ENCODE results near the gene HYCC2. TPM values are rescaled to one million over a fixed set of nuclear protein-coding genes. Genes with fewer than 3 reads are reported as not detected.
"Not testable (repeated sequence)": the region's sequence is repeated elsewhere in the genome, so short reads cannot be mapped to it uniquely, and the experiment has no call there.

The HYCC2 gene
- total and polyA plus RNA-seq, 3 experiments from 2014 or later: 25.5 to 32.9 (median 27.7) TPM

DNA sequence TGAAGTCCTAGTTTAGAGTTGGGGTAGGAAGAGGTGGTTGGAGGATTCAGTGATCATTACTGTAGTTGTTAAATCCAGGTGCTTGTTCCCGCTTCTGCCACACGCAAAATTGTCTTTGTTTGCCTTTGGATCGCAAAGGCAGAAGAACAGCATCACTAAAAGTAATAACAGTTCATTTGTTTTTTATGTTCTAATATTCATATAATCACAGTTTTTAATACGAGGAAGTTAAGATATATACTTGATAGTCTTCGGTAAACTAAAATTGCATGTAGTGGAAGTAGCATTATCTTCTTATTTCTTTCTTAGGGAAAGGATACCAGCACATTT, 695 bp upstream of the HYCC2 start:
- H3K36me3 Mint-ChIP-seq: peaks cover 0 to 17% (median 0%) of the 10 kb centered on the region in 3 donors
- H3K4me1 Mint-ChIP-seq: peaks cover 49 to 62% (median 60%) of the 10 kb centered on the region in 3 donors
- H3K4me3 Mint-ChIP-seq: peak overlapping the region; percentile 92 to 99 (median 94)
- peak overlapping the region; percentile 87 for H3K27ac ChIP-seq (ENCODE audit: low read depth, low read length)
- H3K36me3 ChIP-seq (ENCODE audit: insufficient read depth, low read length): no peaks in the 10 kb centered on the region
- CTCF ChIA-PET: interaction anchor here (0.6 to 6.4 kb wide), 9 partner anchors 10 to 208 kb away, joined by 3 to 38 read pairs (median 4); partner anchors contain the start of genes CFLAR and CLK1
- DNase-seq: no peak
- peak overlapping the region; percentile 88 for H3K4me3 ChIP-seq (ENCODE audit: low read length)
- H3K9me3 ChIP-seq (ENCODE audit: low read length): no peaks in the 10 kb centered on the region
- H3K27me3 Mint-ChIP-seq: peaks cover 0 to 1% of the 10 kb centered on the region in 2 donors
- H3K27ac Mint-ChIP-seq: peak overlapping the region; percentile 95 to 99 (median 96)
- POLR2A ChIA-PET: interaction anchor here (0.6 to 1.6 kb wide), 4 partner anchors 22 to 183 kb away, joined by 3 to 8 read pairs (median 3); partner anchors contain the start of gene NIF3L1
- H3K9me3 Mint-ChIP-seq: peaks cover 0 to 2% (median 0%) of the 10 kb centered on the region in 5 donors
- H3K27me3 ChIP-seq (ENCODE audit: insufficient read depth, low read length, poor library complexity, severe bottlenecking): no peaks in the 10 kb centered on the region
- peaks cover 47% of the 10 kb centered on the region for H3K4me1 ChIP-seq (ENCODE audit: insufficient read depth, low read length)

DNA sequence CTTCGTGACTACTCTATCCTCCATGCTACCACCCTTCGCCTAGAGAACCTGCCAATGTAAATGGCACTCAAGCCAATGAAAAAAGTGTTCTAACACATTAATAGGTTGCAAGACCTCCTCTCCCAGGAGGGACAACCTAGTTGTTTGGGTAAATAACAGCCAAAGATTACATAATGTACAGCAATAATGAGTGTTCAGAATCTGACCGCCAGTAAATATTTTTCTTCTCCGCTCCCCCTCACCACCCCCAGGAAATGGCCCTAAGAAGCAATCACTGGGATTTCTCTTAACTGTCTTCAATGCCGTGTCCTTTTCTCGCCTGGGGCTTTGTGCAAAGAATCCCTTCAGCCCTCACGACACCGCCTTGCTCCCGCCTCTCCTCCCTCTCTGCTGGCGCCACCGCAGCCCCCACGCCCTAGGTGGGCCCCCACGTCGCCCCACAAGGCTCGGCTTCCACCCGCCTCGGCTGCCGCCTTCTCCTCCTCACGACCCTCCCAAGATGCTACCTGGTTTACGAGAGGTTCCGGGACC, 458 bp downstream of the HYCC2 start:
- H3K27me3 ChIP-seq (ENCODE audit: insufficient read depth, low read length, poor library complexity, severe bottlenecking): no peaks in the 10 kb centered on the region
- peak overlapping the region; percentile 88 for H3K4me3 ChIP-seq (ENCODE audit: low read length)
- H3K27ac ChIP-seq (ENCODE audit: low read depth, low read length): peak overlapping the region; percentile 87
- Mint-ChIP-seq H3K4me3 (peak overlapping the region; percentile 92 to 99 (median 94)), H3K9me3 (peaks cover 0 to 2% (median 0%) of the 10 kb centered on the region in 5 donors), H3K27me3 (peaks cover 0 to 1% of the 10 kb centered on the region in 2 donors), H3K36me3 (peaks cover 0 to 20% (median 0%) of the 10 kb centered on the region in 3 donors), H3K27ac (peak overlapping the region; percentile 95 to 99 (median 96)), H3K4me1 (peaks cover 58 to 71% (median 68%) of the 10 kb centered on the region in 3 donors)
- peaks cover 47% of the 10 kb centered on the region for H3K4me1 ChIP-seq (ENCODE audit: insufficient read depth, low read length)
- no peak for DNase-seq
- ChIA-PET CTCF (interaction anchor here (0.7 to 6.4 kb wide), 15 partner anchors 10 to 358 kb away, joined by 3 to 38 read pairs (median 4); partner anchors contain the start of genes CFLAR, CLK1 and ORC2), POLR2A (interaction anchor here (0.7 to 1.6 kb wide), 4 partner anchors 46 to 97 kb away, joined by 3 to 8 read pairs (median 4); no protein-coding TSS in a partner anchor)
- H3K9me3 ChIP-seq (ENCODE audit: low read length): no peaks in the 10 kb centered on the region
- H3K36me3 ChIP-seq (ENCODE audit: insufficient read depth, low read length): no peaks in the 10 kb centered on the region

DNA sequence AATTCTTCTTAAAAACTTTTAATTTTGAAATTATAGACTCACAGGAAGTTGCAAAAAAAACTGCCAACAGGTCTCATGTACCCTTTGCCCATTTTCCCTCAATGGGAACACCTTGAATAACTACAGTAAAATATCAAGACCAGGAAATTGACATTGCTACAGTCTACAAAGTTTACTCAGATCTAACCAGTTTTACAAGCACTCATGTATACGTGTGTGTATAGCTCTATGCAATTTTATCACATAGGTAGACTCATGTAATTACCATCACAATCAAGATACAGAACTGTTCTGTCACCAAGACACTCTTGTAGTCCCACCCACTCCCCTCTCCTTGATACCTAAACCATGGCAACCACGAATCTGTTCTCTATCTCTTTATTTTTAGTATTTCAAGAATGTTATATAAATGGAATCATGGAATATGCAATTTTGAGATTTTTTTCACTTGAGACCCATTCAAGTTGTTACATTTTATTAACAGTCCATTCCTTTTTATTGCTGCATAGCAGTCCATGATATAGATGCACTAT, 6.6 kb downstream of the HYCC2 start:
- H3K9me3 Mint-ChIP-seq: no peaks in the 10 kb centered on the region
- H3K36me3 Mint-ChIP-seq: peaks cover 0 to 26% (median 6%) of the 10 kb centered on the region in 3 donors
- H3K27ac Mint-ChIP-seq: peak overlapping the region in 4 of 8 donors; percentile 30 to 52 (median 40)
- ChIA-PET CTCF (interaction anchor here (1.1 to 1.2 kb wide), 2 partner anchors 9 to 351 kb away, joined by 3 read pairs; no protein-coding TSS in a partner anchor), POLR2A (no interaction called here)
- H3K36me3 ChIP-seq (ENCODE audit: insufficient read depth, low read length): no peaks in the 10 kb centered on the region
- H3K27me3 ChIP-seq (ENCODE audit: insufficient read depth, low read length, poor library complexity, severe bottlenecking): no peaks in the 10 kb centered on the region
- H3K4me3 Mint-ChIP-seq: no peak overlapping the region
- no peak for DNase-seq
- peaks cover 24% of the 10 kb centered on the region for H3K4me1 ChIP-seq (ENCODE audit: insufficient read depth, low read length)
- no peaks in the 10 kb centered on the region for H3K27me3 Mint-ChIP-seq
- no peaks in the 10 kb centered on the region for H3K9me3 ChIP-seq (ENCODE audit: low read length)
- H3K4me1 Mint-ChIP-seq: peaks cover 58 to 68% (median 65%) of the 10 kb centered on the region in 3 donors
- no peak overlapping the region for H3K4me3 ChIP-seq (ENCODE audit: low read length)
- H3K27ac ChIP-seq (ENCODE audit: low read depth, low read length): no peak overlapping the region

DNA sequence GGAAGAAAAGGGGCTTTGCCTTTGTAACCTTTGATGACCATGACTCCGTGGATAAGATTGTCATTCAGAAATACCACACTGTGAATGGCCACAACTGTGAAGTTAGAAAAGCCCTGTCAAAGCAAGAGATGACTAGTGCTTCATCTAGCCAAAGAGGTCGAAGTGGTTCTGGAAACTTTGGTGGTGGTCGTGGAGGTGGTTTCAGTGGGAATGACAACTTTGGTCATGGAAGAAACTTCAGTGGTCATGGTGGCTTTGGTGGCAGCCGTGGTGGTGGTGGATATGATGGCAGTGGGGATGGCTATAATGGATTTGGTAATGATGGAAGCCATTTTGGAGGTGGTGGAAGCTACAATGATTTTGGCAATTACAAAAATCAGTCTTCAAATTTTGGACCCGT, 8.0 kb downstream of the HYCC2 start:
- H3K27me3 Mint-ChIP-seq; H3K9me3 Mint-ChIP-seq; H3K27ac ChIP-seq (ENCODE audit: low read depth, low read length); POLR2A ChIA-PET; H3K27me3 ChIP-seq (ENCODE audit: insufficient read depth, low read length, poor library complexity, severe bottlenecking); CTCF ChIA-PET; H3K4me3 Mint-ChIP-seq; DNase-seq; H3K36me3 ChIP-seq (ENCODE audit: insufficient read depth, low read length); H3K9me3 ChIP-seq (ENCODE audit: low read length); H3K4me3 ChIP-seq (ENCODE audit: low read length): not testable (repeated sequence)
- Mint-ChIP-seq H3K27ac (peak overlapping the region in 5 of 8 donors; percentile 59 to 96 (median 79)), H3K36me3 (peaks cover 0 to 34% (median 9%) of the 10 kb centered on the region in 3 donors), H3K4me1 (peaks cover 56 to 69% (median 67%) of the 10 kb centered on the region in 3 donors)
- H3K4me1 ChIP-seq (ENCODE audit: insufficient read depth, low read length): peaks cover 11% of the 10 kb centered on the region

DNA sequence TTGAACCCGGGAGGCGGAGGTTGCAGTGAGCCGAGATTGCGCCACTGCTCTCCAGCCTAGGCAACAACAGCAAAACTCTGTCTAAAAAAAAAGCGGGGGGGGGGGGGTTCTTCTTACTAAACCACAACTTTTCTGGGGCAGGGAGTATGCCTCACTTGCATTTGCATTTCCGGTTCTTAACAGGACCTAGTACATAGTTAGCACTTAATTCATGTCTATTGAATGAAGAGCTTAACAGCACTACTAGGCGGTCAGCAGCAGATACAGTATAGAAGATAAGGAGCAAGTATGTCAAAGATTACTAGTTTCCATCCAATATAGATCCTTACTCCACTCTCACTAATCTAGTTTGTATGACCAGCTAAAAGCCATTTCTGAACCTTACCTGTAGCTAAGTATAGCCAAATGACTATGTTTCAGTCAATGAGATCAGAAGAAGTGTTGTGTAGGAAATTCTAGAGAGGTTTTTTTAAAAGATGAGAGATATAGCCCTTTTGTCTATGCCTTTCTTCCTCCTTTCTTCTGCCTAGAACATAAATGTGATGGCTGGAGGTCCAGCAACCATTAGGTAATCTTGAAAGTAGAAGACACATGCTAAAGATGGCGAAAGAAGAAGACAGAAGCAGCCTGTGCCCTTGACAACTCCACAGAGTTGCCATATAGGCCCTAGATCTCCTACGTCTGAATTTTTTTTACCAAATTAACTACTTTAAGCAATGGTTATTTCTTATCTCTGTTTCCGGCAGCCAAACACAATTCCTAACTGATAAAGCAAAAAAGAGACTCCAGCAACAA, 11.3 kb downstream of the HYCC2 start:
- Mint-ChIP-seq H3K9me3 (no peaks in the 10 kb centered on the region), H3K36me3 (peaks cover 0 to 43% (median 9%) of the 10 kb centered on the region in 3 donors), H3K4me3 (peak overlapping the region in 4 of 7 donors; percentile 4 to 35 (median 14)), H3K27me3 (no peaks in the 10 kb centered on the region), H3K4me1 (peaks cover 43 to 58% (median 57%) of the 10 kb centered on the region in 3 donors), H3K27ac (peak overlapping the region; percentile 58 to 96 (median 82))
- Histone ChIP-seq H3K27me3 (ENCODE audit: insufficient read depth, low read length, poor library complexity, severe bottlenecking) (no peaks in the 10 kb centered on the region), H3K27ac (ENCODE audit: low read depth, low read length) (no peak overlapping the region), H3K36me3 (ENCODE audit: insufficient read depth, low read length) (no peaks in the 10 kb centered on the region), H3K4me3 (ENCODE audit: low read length) (no peak overlapping the region), H3K4me1 (ENCODE audit: insufficient read depth, low read length) (no peaks in the 10 kb centered on the region), H3K9me3 (ENCODE audit: low read length) (no peaks in the 10 kb centered on the region)
- POLR2A ChIA-PET: interaction anchor here (0.7 kb wide), 1 partner anchor 14 kb away, joined by 5 read pairs; no protein-coding TSS in a partner anchor
- CTCF ChIA-PET: interaction anchor here (1.0 to 1.9 kb wide), 4 partner anchors 9 to 159 kb away, joined by 3 to 7 read pairs (median 3); no protein-coding TSS in a partner anchor
- peak in 1 of 5 donors; percentile 6 for DNase-seq

DNA sequence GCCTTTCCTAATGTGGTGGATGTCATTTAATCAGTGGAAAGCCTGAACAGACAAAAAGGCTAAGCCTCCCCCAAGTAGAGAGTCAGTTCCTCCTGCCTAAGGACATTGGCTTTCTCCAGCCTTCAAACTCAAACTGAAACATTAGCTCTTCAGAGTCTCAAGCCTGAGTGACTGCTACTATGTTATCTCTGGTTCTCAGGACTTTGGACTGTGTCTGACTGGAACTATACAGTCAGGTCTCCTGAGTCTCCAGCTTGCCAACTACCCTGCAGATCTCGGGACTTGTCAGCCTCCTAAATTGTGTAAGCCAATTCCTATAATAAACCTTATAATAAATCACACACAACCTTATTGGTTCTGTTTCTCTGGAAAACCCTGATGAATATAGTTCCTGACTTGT, 12.6 kb downstream of the HYCC2 start:
- Histone ChIP-seq H3K4me3 (ENCODE audit: low read length) (no peak overlapping the region), H3K27ac (ENCODE audit: low read depth, low read length) (no peak overlapping the region), H3K36me3 (ENCODE audit: insufficient read depth, low read length) (no peaks in the 10 kb centered on the region), H3K9me3 (ENCODE audit: low read length) (no peaks in the 10 kb centered on the region), H3K27me3 (ENCODE audit: insufficient read depth, low read length, poor library complexity, severe bottlenecking) (no peaks in the 10 kb centered on the region), H3K4me1 (ENCODE audit: insufficient read depth, low read length) (no peaks in the 10 kb centered on the region)
- peak overlapping the region in 7 of 8 donors; percentile 27 to 96 (median 70) for H3K27ac Mint-ChIP-seq
- H3K4me3 Mint-ChIP-seq: no peak overlapping the region
- H3K9me3 Mint-ChIP-seq: no peaks in the 10 kb centered on the region
- DNase-seq: no peak
- ChIA-PET POLR2A (no interaction called here), CTCF (interaction anchor here (0.6 kb wide), 2 partner anchors 9 to 95 kb away, joined by 3 read pairs; no protein-coding TSS in a partner anchor)
- peaks cover 0 to 48% (median 9%) of the 10 kb centered on the region in 3 donors for H3K36me3 Mint-ChIP-seq
- peaks cover 37 to 57% (median 56%) of the 10 kb centered on the region in 3 donors for H3K4me1 Mint-ChIP-seq
- no peaks in the 10 kb centered on the region for H3K27me3 Mint-ChIP-seq

DNA sequence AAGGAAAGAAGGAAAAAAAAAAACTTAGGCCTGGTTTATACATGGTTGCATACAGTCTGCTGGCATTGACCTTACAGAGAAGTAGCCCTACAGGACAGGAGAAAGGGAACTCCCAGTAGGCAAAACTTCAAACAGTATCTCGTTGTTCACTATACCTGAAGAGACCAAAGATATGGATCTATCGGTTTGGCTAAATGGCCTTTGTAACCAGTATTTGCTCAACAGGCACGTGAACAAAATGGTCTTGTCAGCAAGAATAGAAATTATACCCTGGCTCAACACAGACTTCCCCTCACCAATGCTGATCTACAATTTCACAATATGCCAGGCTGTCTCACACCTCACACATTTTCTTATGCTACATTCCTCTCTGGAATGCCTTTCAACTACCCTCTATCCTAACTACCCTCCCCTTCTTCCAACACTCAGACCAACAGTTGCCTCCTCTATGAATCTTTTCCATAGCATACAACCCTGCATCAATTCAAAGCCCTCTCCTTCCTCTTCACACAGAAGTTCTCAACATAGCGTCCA, 13.7 kb downstream of the HYCC2 start:
- Histone ChIP-seq H3K4me3 (ENCODE audit: low read length) (no peak overlapping the region), H3K9me3 (ENCODE audit: low read length) (no peaks in the 10 kb centered on the region), H3K27me3 (ENCODE audit: insufficient read depth, low read length, poor library complexity, severe bottlenecking) (no peaks in the 10 kb centered on the region), H3K36me3 (ENCODE audit: insufficient read depth, low read length) (no peaks in the 10 kb centered on the region), H3K27ac (ENCODE audit: low read depth, low read length) (no peak overlapping the region), H3K4me1 (ENCODE audit: insufficient read depth, low read length) (no peaks in the 10 kb centered on the region)
- Mint-ChIP-seq H3K4me3 (no peak overlapping the region), H3K9me3 (no peaks in the 10 kb centered on the region), H3K27me3 (no peaks in the 10 kb centered on the region), H3K27ac (peak overlapping the region in 7 of 8 donors; percentile 8 to 81 (median 31)), H3K4me1 (peaks cover 30 to 50% (median 47%) of the 10 kb centered on the region in 3 donors), H3K36me3 (peaks cover under 1 to 45% (median 9%) of the 10 kb centered on the region in 3 donors)
- ChIA-PET POLR2A (no interaction called here), CTCF (interaction anchor here (1.2 to 2.6 kb wide), 2 partner anchors 12 to 94 kb away, joined by 3 to 17 read pairs; partner anchors contain the start of gene ORC2)
- DNase-seq: no peak

All from CD8-positive, alpha-beta memory T cell (primary cell).